Naive B cell (primary cell): Measurements from ENCODE around the gene RPL35. TPM values are rescaled to one million over a fixed set of nuclear protein-coding genes. Genes with fewer than 3 reads are reported as not detected.

Source experiments
- ATAC-seq, 2 donors: fragments of 150-1000 bp; cut with Tn5 transposase; 2 replicates each; pipeline ENCODE4 v1.10.0; 2021; ENCODE audit warnings: low read depth in 2 of 2, mild to moderate bottlenecking in 2 of 2, moderate library complexity in 2 of 2
- DNase-seq: peaks from one replicate; pipeline ENCODE4 v3.0.0; 2022
- H3K27ac Mint-ChIP-seq, 6 donors: one replicate each; pipeline ENCODE4 v1.8.0; 2020 to 2022; ENCODE audit warnings: mild to moderate bottlenecking in 6 of 6, mixed read lengths in 6 of 6, moderate library complexity in 5 of 6, inconsistent platforms in 2 of 6
- H3K27me3 Mint-ChIP-seq, 3 donors: one replicate each; pipeline ENCODE4 v1.8.0; 2021 to 2022; ENCODE audit warnings: mixed read lengths in 3 of 3, mild to moderate bottlenecking in 1 of 3
- H3K36me3 Mint-ChIP-seq, 2 donors: one replicate each; pipeline ENCODE4 v1.8.0; 2020 to 2022; ENCODE audit warnings: mixed read lengths in 2 of 2, inconsistent platforms in 1 of 2, mild to moderate bottlenecking in 1 of 2
- H3K4me1 Mint-ChIP-seq, 3 donors: one replicate each; pipeline ENCODE4 v1.8.0; 2020 to 2022; ENCODE audit warnings: mixed read lengths in 3 of 3, inconsistent platforms in 1 of 3, mild to moderate bottlenecking in 1 of 3, moderate library complexity in 1 of 3
- H3K4me3 Mint-ChIP-seq, 8 donors: one replicate each; pipeline ENCODE4 v1.8.0; 2020 to 2022; ENCODE audit warnings: mild to moderate bottlenecking in 8 of 8, mixed read lengths in 8 of 8, moderate library complexity in 8 of 8, inconsistent platforms in 2 of 8
- H3K9me3 Mint-ChIP-seq, 7 donors: one replicate each; pipeline ENCODE4 v1.8.0; 2020 to 2022; ENCODE audit warnings: mixed read lengths in 7 of 7, mild to moderate bottlenecking in 5 of 7, inconsistent platforms in 2 of 7, moderate library complexity in 1 of 7
- polyA plus RNA-seq, 6 donors: library from polyadenylated mRNA; unstranded; fragments of 300-500 nt; fragmentation: Illumina TruSeq; gene quantifications; one replicate each; pipeline ENCODE4 v1.2.3, GENCODE V29; 2021; ENCODE audit warnings: low read depth in 6 of 6

Gene RPL35
- polyA plus RNA-seq, 6 donors from 2014 or later, result 1,156 to 2,054 (median 1,907) TPM

DNA sequence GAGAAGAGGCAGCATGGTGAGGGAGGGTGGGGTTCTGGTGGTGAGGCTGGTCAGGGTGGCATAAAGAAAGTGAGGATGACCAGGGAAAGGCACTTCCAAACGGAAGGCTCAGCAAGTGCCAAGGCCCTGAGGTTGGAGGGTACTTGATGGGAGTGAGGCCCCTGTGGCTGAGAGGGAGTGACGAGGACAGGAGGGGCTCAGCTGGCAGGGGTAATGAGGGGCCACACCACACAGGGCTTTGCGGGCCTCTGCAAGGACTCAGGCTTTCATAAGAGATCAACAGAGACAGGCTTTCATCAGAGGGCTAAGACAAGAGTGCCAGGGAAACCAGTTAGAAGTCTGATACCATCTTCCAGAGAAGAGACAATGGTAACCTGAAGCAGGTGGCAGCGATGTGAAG is 23.8 kb upstream of the RPL35 start:
- H3K27me3 Mint-ChIP-seq, result no peaks in the 10 kb centered on the region
- no peak overlapping the region for H3K4me3 Mint-ChIP-seq
- DNase-seq (no peak), ATAC-seq (no peak)
- H3K4me1 Mint-ChIP-seq, result peaks cover 0 to 4% (median 0%) of the 10 kb centered on the region in 3 donors
- peak overlapping the region in 2 of 6 donors; percentile 57 to 92 for H3K27ac Mint-ChIP-seq
- H3K9me3 Mint-ChIP-seq, result no peaks in the 10 kb centered on the region
- H3K36me3 Mint-ChIP-seq, result peaks cover 12 to 26% of the 10 kb centered on the region in 2 donors

DNA sequence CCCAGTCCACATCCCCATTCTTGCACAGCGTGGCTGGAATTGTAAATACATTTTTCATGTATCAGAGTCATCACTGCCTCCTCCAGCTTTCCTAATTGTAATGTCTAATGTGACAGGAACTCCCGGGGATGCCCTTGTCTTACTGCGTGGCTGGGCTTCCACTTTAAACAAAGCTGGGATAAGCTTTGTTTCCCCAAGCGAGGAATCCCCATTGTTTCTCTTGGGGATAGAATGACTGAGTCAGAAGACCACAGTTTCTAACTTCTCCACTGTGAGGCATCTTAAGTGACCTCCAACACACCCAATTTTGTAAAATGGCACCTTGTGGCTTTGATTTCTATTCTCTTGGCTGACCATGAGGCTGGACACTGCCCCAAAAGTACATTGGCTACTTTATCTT is 22.6 kb upstream of the RPL35 start:
- Mint-ChIP-seq H3K27ac (peak overlapping the region in 1 of 6 donors; percentile 82), H3K9me3 (no peaks in the 10 kb centered on the region), H3K36me3 (peaks cover 13 to 22% of the 10 kb centered on the region in 2 donors), H3K4me1 (peaks cover 0 to 5% (median 0%) of the 10 kb centered on the region in 3 donors), H3K27me3 (no peaks in the 10 kb centered on the region), H3K4me3 (peak overlapping the region in 1 of 8 donors; percentile 15)
- ATAC-seq (no peak), DNase-seq (no peak)

DNA sequence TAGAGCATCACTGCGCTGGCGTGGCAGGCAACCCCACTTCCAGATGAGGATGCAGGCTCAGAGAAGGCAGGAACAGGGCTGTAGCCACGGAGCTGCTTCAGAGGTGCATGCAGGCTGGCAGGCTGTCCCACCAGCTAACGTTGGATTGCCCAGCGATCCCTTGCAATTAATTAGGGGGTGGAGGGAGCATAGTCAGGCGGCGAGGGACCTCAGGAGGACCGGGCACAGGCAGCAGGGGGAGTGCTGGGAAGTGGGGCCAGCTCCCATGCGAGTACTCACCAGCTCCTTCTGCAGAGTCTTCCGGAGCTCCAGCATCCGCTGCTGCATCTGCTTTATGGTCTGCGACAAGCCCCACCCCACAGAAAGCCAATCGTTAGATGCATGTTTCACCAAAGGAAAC is 20.5 kb upstream of the RPL35 start:
- DNase-seq (no peak), ATAC-seq (no peak)
- Mint-ChIP-seq H3K36me3 (peaks cover 18 to 23% of the 10 kb centered on the region in 2 donors), H3K9me3 (no peaks in the 10 kb centered on the region), H3K4me3 (no peak overlapping the region), H3K4me1 (peaks cover 0 to 8% (median 2%) of the 10 kb centered on the region in 3 donors), H3K27ac (peak overlapping the region in 2 of 6 donors; percentile 20 to 85), H3K27me3 (no peaks in the 10 kb centered on the region)

DNA sequence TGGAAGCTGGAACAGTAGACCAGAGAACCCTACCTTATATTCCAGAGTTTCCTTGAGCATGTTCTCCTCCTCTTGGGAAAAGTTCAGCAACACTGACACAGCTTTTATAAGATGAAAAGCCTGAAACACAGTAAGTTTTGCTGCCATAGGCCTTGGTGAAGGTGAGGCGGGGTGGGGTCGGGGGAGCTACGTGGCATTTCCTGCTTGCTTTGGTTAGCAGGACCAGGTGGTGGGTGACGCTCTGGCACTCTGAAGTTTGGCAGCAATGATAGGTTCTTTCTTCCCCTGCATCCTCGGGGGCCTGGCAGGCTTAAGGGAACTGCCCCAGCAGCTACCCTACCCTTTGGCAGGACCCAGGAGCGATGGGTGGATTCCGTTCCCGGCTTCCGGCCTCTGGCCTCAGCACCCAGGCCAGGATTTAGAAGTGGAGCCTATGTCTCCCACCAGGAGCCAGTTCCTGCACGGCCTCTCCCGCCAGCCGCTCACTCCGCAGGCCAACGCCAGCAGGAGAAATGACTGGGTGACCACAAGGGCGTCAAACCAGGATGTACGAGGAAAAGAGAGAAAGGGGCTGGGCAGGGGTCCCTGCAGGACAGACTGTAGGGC is 19.5 kb upstream of the RPL35 start:
- H3K4me1 Mint-ChIP-seq, result peaks cover 0 to 9% (median 6%) of the 10 kb centered on the region in 3 donors
- peaks cover 19 to 21% of the 10 kb centered on the region in 2 donors for H3K36me3 Mint-ChIP-seq
- peak overlapping the region in 1 of 6 donors; percentile 21 for H3K27ac Mint-ChIP-seq

DNA sequence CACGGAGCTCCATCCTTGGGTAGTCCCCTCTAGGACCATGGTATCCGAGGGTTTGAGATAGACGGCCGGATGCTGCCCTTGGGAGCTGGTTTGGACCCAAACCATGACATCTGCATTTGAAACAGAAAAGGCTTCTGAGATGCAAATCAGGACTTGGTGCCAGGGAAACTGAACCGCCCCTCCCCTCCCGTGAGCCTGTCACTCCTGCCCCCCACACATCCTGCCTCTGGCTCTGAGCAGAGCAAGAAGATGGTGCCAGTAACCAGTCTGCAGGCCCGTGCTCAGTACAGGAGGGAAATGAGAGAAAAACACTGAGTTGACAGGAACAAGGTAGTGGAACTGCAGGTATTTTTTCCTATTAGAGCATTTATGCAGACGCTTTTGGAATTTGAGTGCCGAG is 18.7 kb upstream of the RPL35 start:
- H3K27me3 Mint-ChIP-seq, result no peaks in the 10 kb centered on the region
- no peak overlapping the region for H3K27ac Mint-ChIP-seq
- no peaks in the 10 kb centered on the region for H3K9me3 Mint-ChIP-seq
- ATAC-seq, result no peak
- H3K4me1 Mint-ChIP-seq, result peaks cover 0 to 8% (median 6%) of the 10 kb centered on the region in 3 donors
- no peak overlapping the region for H3K4me3 Mint-ChIP-seq
- no peak for DNase-seq
- H3K36me3 Mint-ChIP-seq, result peaks cover 13 to 14% of the 10 kb centered on the region in 2 donors

More for the DNA sequence above, 19.5 kb upstream of the RPL35 start:
- ATAC-seq (no peak), DNase-seq (no peak)
- H3K4me3 Mint-ChIP-seq, result no peak overlapping the region
- H3K9me3 Mint-ChIP-seq, result no peaks in the 10 kb centered on the region
- H3K27me3 Mint-ChIP-seq, result no peaks in the 10 kb centered on the region

DNA sequence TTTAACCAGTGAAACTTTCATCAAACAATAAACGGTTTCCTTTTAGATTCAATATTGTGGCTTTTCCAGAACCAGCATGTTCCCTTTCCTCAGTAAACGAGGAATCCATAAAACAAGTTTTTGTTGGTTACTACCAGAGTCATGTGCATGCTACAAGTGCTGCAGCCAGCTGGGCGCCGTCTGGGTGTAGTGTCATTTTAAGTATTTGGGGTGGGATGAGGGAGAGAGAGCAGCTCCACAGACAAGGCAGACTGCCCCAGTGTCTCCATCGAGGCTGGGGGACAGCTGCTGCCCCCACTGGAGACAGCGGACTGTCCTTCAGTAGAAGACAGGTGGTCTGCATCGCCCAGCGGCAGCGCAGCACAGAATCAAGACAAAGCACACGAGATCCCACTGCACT is 17.5 kb upstream of the RPL35 start:
- Mint-ChIP-seq H3K4me1 (peaks cover 8 to 12% (median 12%) of the 10 kb centered on the region in 3 donors), H3K4me3 (no peak overlapping the region), H3K27ac (peak overlapping the region in 3 of 6 donors; percentile 26 to 76 (median 66)), H3K9me3 (no peaks in the 10 kb centered on the region), H3K36me3 (peaks cover 11 to 16% of the 10 kb centered on the region in 2 donors), H3K27me3 (no peaks in the 10 kb centered on the region)
- DNase-seq (no peak), ATAC-seq (no peak)

DNA sequence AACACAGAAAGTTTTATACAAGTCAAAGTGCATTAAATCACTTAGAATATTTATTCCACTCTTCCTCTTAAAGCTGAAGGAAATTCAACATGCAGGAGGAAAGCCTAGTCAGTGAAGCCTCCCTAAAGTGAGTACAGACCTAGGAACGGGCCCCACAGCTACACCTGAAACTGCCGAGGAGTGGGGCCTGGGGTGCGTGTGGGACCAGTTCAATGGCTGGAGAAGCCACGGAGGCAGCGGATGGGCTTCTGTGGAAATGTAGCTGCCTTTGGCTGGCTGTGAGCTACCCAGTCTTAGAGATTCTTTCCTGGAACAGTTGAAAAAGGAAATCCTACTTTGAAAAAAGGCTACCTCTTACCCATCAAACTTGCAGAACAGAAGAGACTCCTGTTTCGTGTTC is 16.8 kb upstream of the RPL35 start:
- DNase-seq (no peak), ATAC-seq (no peak)
- Mint-ChIP-seq H3K4me3 (no peak overlapping the region), H3K27ac (peak overlapping the region in 1 of 6 donors; percentile 73), H3K4me1 (peaks cover 10 to 16% (median 13%) of the 10 kb centered on the region in 3 donors), H3K9me3 (no peaks in the 10 kb centered on the region), H3K27me3 (no peaks in the 10 kb centered on the region), H3K36me3 (peaks cover 11 to 17% of the 10 kb centered on the region in 2 donors)

DNA sequence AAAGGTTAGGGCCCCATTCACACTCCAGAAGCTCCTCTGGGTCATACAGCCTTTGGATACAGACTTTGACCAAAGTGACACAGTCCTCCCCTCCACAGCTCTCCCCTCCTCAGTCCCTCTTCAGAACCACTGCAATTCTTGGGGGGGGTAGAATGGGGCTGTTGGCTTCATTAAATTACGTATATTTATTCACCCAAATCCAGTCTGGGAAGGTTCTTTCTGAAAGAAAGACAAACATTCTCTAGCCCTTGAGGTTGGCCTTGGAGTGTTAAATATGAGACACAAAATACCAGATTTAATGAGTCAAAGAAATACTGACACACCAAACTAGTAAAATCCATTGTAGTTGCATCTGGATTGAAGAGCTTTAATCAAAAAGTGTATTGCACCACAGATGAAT is 16.3 kb upstream of the RPL35 start:
- Mint-ChIP-seq H3K9me3 (no peaks in the 10 kb centered on the region), H3K27ac (peak overlapping the region in 3 of 6 donors; percentile 20 to 73 (median 69)), H3K4me1 (peaks cover 15 to 21% (median 18%) of the 10 kb centered on the region in 3 donors), H3K4me3 (no peak overlapping the region), H3K27me3 (no peaks in the 10 kb centered on the region), H3K36me3 (peaks cover 15 to 22% of the 10 kb centered on the region in 2 donors)
- ATAC-seq (no peak), DNase-seq (no peak)

DNA sequence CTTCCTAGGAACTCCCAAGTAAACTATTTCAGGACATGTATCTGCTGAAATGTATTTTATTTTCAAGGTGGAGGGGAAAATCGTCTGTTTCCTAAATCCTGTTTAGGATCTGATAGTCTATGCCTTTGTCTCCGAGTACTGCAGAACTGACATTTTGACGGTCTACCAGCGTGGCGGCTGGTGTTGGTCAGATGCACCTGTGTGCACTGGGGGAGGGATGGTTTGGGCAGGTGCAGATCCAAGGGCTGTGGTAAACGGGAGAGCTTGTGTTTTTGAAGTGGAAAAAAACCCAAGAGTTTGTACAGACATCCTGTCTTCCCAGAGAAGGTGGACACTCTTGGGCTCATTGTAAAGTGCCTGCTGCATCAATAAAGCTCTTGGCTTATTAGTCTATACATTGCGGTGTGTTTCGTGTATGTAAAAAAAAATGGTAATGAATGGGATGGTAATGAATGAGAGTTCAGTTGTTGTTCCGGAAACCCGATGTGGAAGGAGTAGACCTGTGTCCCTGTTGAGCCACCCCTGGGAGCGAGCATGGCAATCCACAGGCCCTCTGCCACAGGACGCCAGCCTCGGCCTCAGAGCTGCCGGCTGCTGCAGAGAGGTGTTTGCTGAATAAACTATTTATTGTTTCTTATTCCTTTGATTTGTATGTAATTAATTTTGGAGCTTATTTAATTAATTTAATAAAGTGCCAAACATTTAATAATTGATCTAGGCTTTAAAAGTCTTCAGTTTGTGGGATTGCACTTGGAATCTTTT is 15.4 kb upstream of the RPL35 start:
- Mint-ChIP-seq H3K4me1 (peaks cover 24 to 29% (median 26%) of the 10 kb centered on the region in 3 donors), H3K27me3 (no peaks in the 10 kb centered on the region), H3K9me3 (no peaks in the 10 kb centered on the region), H3K4me3 (no peak overlapping the region), H3K27ac (peak overlapping the region in 3 of 6 donors; percentile 45 to 72 (median 57)), H3K36me3 (peaks cover 17 to 25% of the 10 kb centered on the region in 2 donors)
- no peak for ATAC-seq
- DNase-seq, result no peak

DNA sequence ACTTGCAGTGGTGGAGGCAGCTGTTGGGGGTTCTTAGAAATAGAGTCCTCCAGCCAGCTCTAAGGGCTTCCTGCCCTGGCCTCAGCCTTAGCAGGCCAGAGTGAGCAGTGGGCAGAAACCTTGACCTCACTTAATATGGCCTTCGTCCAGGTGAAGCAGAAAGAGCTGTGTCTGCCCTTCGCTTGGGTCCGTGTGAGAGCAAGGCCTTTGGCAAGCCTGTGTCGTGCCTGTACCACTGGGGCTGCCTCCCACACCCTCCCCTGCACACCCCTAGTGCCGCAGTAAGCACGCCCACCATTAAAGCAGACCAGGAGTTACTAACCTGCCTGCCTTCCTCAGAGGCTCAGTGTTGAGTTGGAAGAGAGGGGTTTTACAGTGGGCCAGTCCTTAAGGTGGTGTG is 13.7 kb upstream of the RPL35 start:
- H3K27ac Mint-ChIP-seq, result peak overlapping the region in 2 of 6 donors; percentile 47 to 88
- no peaks in the 10 kb centered on the region for H3K27me3 Mint-ChIP-seq
- ATAC-seq, result no peak
- H3K4me3 Mint-ChIP-seq, result no peak overlapping the region
- H3K9me3 Mint-ChIP-seq, result no peaks in the 10 kb centered on the region
- H3K36me3 Mint-ChIP-seq, result peaks cover 17 to 25% of the 10 kb centered on the region in 2 donors
- DNase-seq, result no peak
- peaks cover 41 to 46% (median 41%) of the 10 kb centered on the region in 3 donors for H3K4me1 Mint-ChIP-seq

DNA sequence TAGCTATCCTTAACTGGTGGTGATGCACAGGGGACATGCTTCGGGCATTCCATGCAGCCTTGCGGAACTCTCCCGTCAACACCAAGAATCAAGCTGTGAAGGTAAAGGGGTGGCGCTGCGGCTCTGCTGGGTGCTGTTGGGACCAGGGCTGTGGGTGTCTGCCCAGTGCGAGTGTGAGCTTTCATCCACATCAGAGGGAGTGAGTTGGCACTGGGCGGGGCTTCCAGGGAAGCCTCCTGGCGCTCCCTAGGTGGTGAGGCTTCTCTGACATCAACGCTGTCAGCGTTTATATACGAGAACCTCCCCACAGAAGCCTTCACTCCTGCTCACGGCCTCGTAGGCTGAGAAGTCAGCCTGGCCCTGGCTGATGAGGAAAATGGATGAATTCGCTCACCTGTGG is 11.9 kb upstream of the RPL35 start:
- Mint-ChIP-seq H3K36me3 (peaks cover 12 to 25% of the 10 kb centered on the region in 2 donors), H3K4me1 (peaks cover 47 to 55% (median 51%) of the 10 kb centered on the region in 3 donors), H3K27me3 (no peaks in the 10 kb centered on the region), H3K4me3 (peak overlapping the region in 6 of 8 donors; percentile 1 to 95 (median 81)), H3K9me3 (no peaks in the 10 kb centered on the region), H3K27ac (peak overlapping the region in 3 of 6 donors; percentile 62 to 96 (median 92))
- ATAC-seq (no peak), DNase-seq (no peak)

DNA sequence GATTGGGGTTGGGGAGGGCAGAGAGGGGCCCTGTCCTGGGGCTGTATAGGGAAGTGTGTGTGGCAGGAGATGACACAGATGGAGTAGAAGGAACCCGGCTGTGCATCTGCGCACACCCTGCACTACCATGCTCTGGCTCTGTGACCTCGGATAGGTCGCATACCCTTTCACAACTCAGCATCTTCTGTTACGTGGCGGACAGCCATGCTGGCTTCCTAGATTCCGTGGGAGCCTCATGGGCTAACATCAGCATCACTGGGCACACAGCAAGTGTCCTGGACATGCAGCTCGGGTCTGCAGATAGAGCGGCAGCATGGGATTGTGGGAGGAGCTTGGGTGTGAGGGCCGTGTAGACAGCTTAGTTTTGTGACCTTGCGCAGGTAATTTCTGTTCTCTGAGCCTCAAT is 9.4 kb upstream of the RPL35 start:
- Mint-ChIP-seq H3K4me1 (peaks cover 55 to 64% (median 56%) of the 10 kb centered on the region in 3 donors), H3K4me3 (peak overlapping the region; percentile 90 to 97 (median 94)), H3K9me3 (no peaks in the 10 kb centered on the region), H3K27ac (peak overlapping the region in 4 of 6 donors; percentile 92 to 96 (median 94)), H3K36me3 (peaks cover 5 to 18% of the 10 kb centered on the region in 2 donors), H3K27me3 (no peaks in the 10 kb centered on the region)
- ATAC-seq (no peak), DNase-seq (no peak)

DNA sequence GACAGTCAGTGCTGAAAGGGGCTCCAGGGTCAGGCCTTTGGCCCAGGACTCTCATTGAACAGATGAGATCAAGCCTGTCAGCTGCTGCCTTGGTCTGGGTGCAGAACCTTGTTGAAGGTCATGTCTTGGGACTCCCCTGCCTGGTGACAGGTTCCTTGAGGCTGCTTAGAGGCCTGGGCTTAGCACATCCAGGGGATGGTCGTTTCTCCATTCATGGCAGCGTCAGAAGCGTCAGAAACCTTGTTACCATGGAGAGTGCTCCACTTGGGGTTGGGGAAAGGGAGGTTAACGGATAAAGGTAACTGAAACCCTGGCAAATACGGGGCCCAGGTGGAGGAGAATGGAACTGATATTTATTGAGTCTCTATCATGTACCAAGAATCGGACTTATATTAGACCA is 9.0 kb upstream of the RPL35 start:
- peaks cover 5 to 18% of the 10 kb centered on the region in 2 donors for H3K36me3 Mint-ChIP-seq
- H3K4me1 Mint-ChIP-seq, result peaks cover 55 to 64% (median 56%) of the 10 kb centered on the region in 3 donors
- H3K27me3 Mint-ChIP-seq, result no peaks in the 10 kb centered on the region
- no peaks in the 10 kb centered on the region for H3K9me3 Mint-ChIP-seq
- DNase-seq (no peak), ATAC-seq (no peak)
- H3K27ac Mint-ChIP-seq, result peak overlapping the region; percentile 84 to 96 (median 93)
- peak overlapping the region; percentile 90 to 97 (median 94) for H3K4me3 Mint-ChIP-seq
